Cardiac septum (tissue), 1 donor: ENCODE results near the gene ZMYND12. TPM values are rescaled to one million over a fixed set of nuclear protein-coding genes. Genes with fewer than 3 reads are reported as not detected.
"Not testable (repeated sequence)": the region's sequence is repeated elsewhere in the genome, so short reads cannot be mapped to it uniquely, and the experiment has no call there.

ENCODE experiments used
- DNase-seq: peaks from one replicate; pipeline ENCODE4 v3.0.0-alpha.2; 2020; ENCODE audit warnings: low spot score
- intact Hi-C: fragments of 100-400 bp; cut with DNase I; formaldehyde crosslinking; loops from one replicate; pipeline ENCODE4 v1.14.0; 2022
- long read RNA-seq: library from polyadenylated mRNA; unstranded; transcript quantifications from one replicate; pipeline ENCODE4 v2.0.0, GENCODE V29; 2021
- total RNA-seq: library from RNA; stranded (reverse); fragmentation: NEBNext Ultra II Directional; extraction: Animal tissue kit (Norgen Biotek cat#: 25700); gene quantifications from one replicate; pipeline ENCODE4 v1.2.1, GENCODE V29; 2021
- donor health status: DM: no; HTN: no; CAD: no.

ZMYND12 gene
- total RNA-seq = 1.6 TPM
- long read RNA-seq, partial matches to known transcripts = 0 of 3 reads
- long read RNA-seq, other reads (novel, unspliced or antisense) = 0 of 3 reads

GRCh38 chr1:42456010-42456753 is at the start of gene ZMYND12, which contains the start of gene PPCS:
Gene ZMYND12 (minus strand): TSS chr1:42456022. CDS start chr1:42455997, 25 bp downstream.
Gene PPCS (plus strand): TSS chr1:42456543. CDS start chr1:42456566, 23 bp downstream.
- intact Hi-C loops = loop anchor here (1.0 to 5.0 kb wide), 3 partner anchors 74 to 226 kb away; partner anchors contain the start of genes FOXJ3, RIMKLA and YBX1
- DNase-seq = peak; percentile 91

- intact Hi-C loops = no loop called here
- DNase-seq = no peak
Measured at GRCh38 chr1:42504535-42505128, 48.8 kb upstream of the ZMYND12 start.

- intact Hi-C loops, DNase-seq: not testable (repeated sequence)
Measured at GRCh38 chr1:42502031-42502430, 46.2 kb upstream of the ZMYND12 start.

GRCh38 chr1:42490237-42490636 is 34.4 kb upstream of the ZMYND12 start:
- intact Hi-C loops = no loop called here
- DNase-seq = no peak

GRCh38 chr1:42484382-42484781 is 28.6 kb upstream of the ZMYND12 start:
- intact Hi-C loops = no loop called here
- DNase-seq = no peak

GRCh38 chr1:42482635-42483153 is 26.9 kb upstream of the ZMYND12 start:
- intact Hi-C loops = no loop called here

GRCh38 chr1:42480921-42481320 is 25.1 kb upstream of the ZMYND12 start:
- intact Hi-C loops = no loop called here

More at GRCh38 chr1:42482635-42483153, 26.9 kb upstream of the ZMYND12 start:
- no peak for DNase-seq

DNA sequence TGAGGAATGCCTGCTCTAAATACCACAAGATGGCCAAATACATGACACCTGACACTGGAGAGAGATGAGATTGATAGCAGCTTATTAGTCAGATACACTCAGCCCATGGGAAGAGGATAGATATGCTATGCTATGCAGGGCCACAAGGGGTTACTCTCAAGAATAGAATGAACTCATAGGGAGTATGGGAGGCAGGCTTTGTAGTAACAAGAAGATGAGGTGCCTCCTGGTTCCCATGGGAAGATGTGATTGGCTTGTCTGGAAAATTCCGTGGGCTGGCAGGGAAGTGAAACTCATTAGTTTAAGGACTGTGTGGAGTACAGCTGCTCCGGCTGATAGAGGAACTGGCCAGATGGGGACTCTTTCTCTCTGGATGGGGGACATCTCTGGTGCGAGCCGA is 23.8 kb upstream of the ZMYND12 start:
- intact Hi-C loops = no loop called here
- DNase-seq = no peak

More at GRCh38 chr1:42480921-42481320, 25.1 kb upstream of the ZMYND12 start:
- DNase-seq = no peak

DNA sequence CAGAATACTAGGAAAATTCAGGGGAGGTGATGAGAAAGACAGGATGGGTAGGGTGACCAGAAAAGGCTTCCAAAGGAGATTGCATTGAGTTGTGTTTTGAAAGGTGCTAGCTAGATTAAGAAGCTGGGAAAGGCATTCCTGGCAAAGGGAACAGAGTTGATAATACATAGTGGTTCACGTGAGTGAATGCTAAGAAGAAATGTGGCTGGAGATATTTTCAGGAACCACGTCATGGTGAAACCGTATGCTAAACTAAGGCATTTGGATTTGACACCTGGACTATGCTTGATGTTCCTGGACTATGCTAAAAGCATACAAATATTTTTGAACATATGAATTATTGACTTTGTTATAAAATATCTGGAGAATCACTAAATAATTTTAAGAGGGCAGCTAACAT is 22.0 kb upstream of the ZMYND12 start:
- intact Hi-C loops = no loop called here
- no peak for DNase-seq

GRCh38 chr1:42477354-42477753 is 21.5 kb upstream of the ZMYND12 start:
- DNase-seq, intact Hi-C loops: not testable (repeated sequence)

GRCh38 chr1:42476605-42477004 is 20.8 kb upstream of the ZMYND12 start:
- intact Hi-C loops = no loop called here
- no peak for DNase-seq

- intact Hi-C loops = no loop called here
- DNase-seq = no peak
Measured at GRCh38 chr1:42469727-42470126, 13.9 kb upstream of the ZMYND12 start.

DNA sequence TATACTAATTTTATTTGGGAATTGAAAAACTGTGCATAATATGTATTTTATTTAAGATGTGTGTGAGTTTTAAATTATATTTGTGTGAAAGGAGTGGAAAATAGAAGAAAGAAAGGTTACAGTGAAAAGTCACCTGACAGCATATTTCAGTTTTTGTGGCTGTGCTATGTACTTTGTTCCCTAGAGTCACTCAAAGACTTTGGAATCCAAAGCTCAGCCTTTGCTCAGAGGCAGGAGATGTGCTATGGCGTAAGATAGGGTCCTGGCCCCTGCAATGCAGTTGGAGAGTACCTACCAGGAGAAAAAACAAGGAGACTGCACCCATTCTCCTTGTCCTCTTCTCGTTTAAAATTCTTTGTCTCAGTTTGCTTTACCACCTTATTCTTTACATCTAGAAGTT is 10.2 kb upstream of the ZMYND12 start:
- intact Hi-C loops = no loop called here
- no peak for DNase-seq

DNA sequence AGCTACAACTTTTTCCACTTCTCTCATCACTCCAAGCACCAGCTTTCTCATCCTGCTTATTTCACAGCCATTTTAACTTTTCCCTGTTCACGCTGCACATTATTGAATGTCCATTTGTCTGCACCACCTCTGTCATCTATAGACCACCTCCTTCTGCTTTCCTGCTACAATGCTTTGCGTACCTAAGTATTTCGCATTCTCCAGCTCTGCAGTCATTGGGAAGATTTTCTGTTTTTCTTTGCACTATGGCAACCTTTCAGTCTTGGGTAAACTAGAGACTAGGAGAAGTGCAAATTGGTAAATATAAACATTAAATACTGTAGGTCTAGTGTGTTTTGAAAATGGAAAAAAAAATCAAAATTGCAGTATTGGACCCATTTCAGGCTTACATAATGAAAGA is 8.1 kb upstream of the ZMYND12 start:
- no peak for DNase-seq
- intact Hi-C loops = no loop called here

GRCh38 chr1:42462828-42463763 is 7.3 kb upstream of the ZMYND12 start, which contains the start of gene CCDC30:
Gene CCDC30 (plus strand): TSS chr1:42463286. CDS start chr1:42480552, 17,266 bp downstream.
- intact Hi-C loops = no loop called here
- DNase-seq = peak; percentile 95

DNA sequence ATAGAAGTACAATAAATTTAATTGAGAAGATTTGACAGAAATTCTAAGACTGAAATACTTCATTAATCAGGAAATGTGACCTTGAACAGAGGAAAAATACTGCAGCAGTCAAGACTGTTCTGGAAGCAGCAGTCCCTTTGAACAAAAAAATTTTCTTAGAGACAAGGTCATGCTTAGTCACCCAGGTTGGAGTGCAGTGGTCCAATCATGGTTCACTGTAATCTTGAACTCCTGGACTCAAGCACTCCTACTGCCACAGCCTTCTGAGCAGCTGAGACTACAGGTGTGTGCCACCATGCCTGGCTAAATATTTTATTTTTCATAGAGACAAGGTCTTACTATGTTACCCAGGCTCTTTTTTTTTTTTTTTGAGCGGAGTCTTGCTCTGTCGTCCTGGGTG is 5.4 kb upstream of the ZMYND12 start:
- intact Hi-C loops = no loop called here
- no peak for DNase-seq

DNA sequence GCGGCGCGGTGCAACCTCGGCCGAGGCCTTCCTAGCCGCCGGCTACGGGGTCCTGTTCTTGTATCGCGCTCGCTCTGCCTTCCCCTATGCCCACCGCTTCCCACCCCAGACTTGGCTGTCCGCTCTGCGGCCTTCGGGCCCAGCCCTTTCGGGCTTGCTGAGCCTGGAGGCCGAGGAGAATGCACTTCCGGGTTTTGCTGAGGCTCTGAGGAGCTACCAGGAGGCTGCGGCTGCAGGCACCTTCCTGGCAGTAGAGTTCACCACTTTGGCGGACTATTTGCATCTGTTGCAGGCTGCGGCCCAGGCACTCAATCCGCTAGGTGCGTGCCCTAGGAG is 900 bp upstream of the ZMYND12 start:
- intact Hi-C loops = loop anchor here (1.0 to 5.0 kb wide), 3 partner anchors 74 to 226 kb away; partner anchors contain the start of genes FOXJ3, RIMKLA and YBX1

GRCh38 chr1:42454403-42454802 is 1.4 kb downstream of the ZMYND12 start:
- DNase-seq = no peak
- intact Hi-C loops = no loop called here

More for the DNA sequence above, 900 bp upstream of the ZMYND12 start:
- peak; percentile 86 for DNase-seq

GRCh38 chr1:42453386-42453785 is 2.4 kb downstream of the ZMYND12 start:
- DNase-seq = no peak
- intact Hi-C loops = no loop called here
